Mesothelial cell of epicardium (in vitro differentiated cells): Measurements from ENCODE around the gene FOSL1. TPM values are rescaled to one million over a fixed set of nuclear protein-coding genes. Genes with fewer than 3 reads are reported as not detected.
"Not testable (repeated sequence)": the region's sequence is repeated elsewhere in the genome, so short reads cannot be mapped to it uniquely, and the experiment has no call there.

Experiments used
- DNase-seq, 2 experiments: peaks; one replicate each; pipeline ENCODE4 v3.0.0; 2021; ENCODE audit warnings: low spot score in 2 of 2; ENCODE audit not compliant: unreplicated experiment in 2 of 2
- H3K27ac Mint-ChIP-seq: 2 replicates; pipeline ENCODE4 v1.8.0; 2021; ENCODE audit warnings: mixed read lengths
- H3K27me3 Mint-ChIP-seq: 2 replicates; pipeline ENCODE4 v1.8.0; 2021; ENCODE audit warnings: low read depth, mixed read lengths
- H3K36me3 Mint-ChIP-seq: 2 replicates; pipeline ENCODE4 v1.8.0; 2021; ENCODE audit warnings: mixed read lengths
- H3K4me1 Mint-ChIP-seq: 2 replicates; pipeline ENCODE4 v1.8.0; 2021; ENCODE audit warnings: mixed read lengths
- H3K4me3 Mint-ChIP-seq: 2 replicates; pipeline ENCODE4 v1.8.0; 2021; ENCODE audit warnings: mild to moderate bottlenecking, moderate library complexity, mixed read lengths
- H3K9me3 Mint-ChIP-seq: 2 replicates; pipeline ENCODE4 v1.8.0; 2021; ENCODE audit warnings: mixed read lengths
- CTCF ChIP-seq: fragments of 200-600 bp; sonication (generic); IDR thresholded peaks from one replicate; pipeline ENCODE4 v1.5.0; 2021; ENCODE audit warnings: antibody characterized with exemption; ENCODE audit not compliant: unreplicated experiment
- total RNA-seq: library from RNA; stranded (reverse); gene quantifications from 3 replicates; pipeline ENCODE4 v1.2.1, GENCODE V29; 2021

FOSL1 gene
- total RNA-seq, 1 donor from 2014 or later = 3.1 TPM

GRCh38 chr11:65851083-65851579, 49.1 kb downstream of the FOSL1 start:
- Mint-ChIP-seq H3K4me3 (no peak overlapping the region), H3K27ac (no peak overlapping the region), H3K36me3 (peaks cover 33% of the 10 kb centered on the region), H3K4me1 (peaks cover 7% of the 10 kb centered on the region), H3K27me3 (no peaks in the 10 kb centered on the region), H3K9me3 (no peaks in the 10 kb centered on the region)
- DNase-seq = no peak
- peak; percentile 20 for TF ChIP-seq CTCF

- Mint-ChIP-seq H3K9me3 (no peaks in the 10 kb centered on the region), H3K27ac (no peak overlapping the region), H3K4me1 (peaks cover 3% of the 10 kb centered on the region), H3K36me3 (peaks cover 31% of the 10 kb centered on the region), H3K27me3 (no peaks in the 10 kb centered on the region), H3K4me3 (no peak overlapping the region)
- no peak for TF ChIP-seq CTCF
- DNase-seq = no peak
These were observed 49.7 kb downstream of the FOSL1 start for GRCh38 chr11:65850217-65851082.

- Mint-ChIP-seq H3K4me1 (peaks cover 2% of the 10 kb centered on the region), H3K27ac (no peak overlapping the region), H3K27me3 (no peaks in the 10 kb centered on the region)
These were observed 50.4 kb downstream of the FOSL1 start for GRCh38 chr11:65849771-65850216.

GRCh38 chr11:65849366-65849765, 50.8 kb downstream of the FOSL1 start:
- no peak overlapping the region for H3K4me3 Mint-ChIP-seq
- no peaks in the 10 kb centered on the region for H3K4me1 Mint-ChIP-seq
- TF ChIP-seq CTCF = no peak
- H3K36me3 Mint-ChIP-seq = peaks cover 22% of the 10 kb centered on the region
- DNase-seq = no peak
- no peaks in the 10 kb centered on the region for H3K9me3 Mint-ChIP-seq
- H3K27me3 Mint-ChIP-seq = no peaks in the 10 kb centered on the region
- H3K27ac Mint-ChIP-seq = no peak overlapping the region

More at GRCh38 chr11:65849771-65850216, 50.4 kb downstream of the FOSL1 start:
- no peak for TF ChIP-seq CTCF
- no peak for DNase-seq
- no peak overlapping the region for H3K4me3 Mint-ChIP-seq
- H3K9me3 Mint-ChIP-seq = no peaks in the 10 kb centered on the region
- peaks cover 26% of the 10 kb centered on the region for H3K36me3 Mint-ChIP-seq

- peaks cover 17% of the 10 kb centered on the region for H3K36me3 Mint-ChIP-seq
- not testable (repeated sequence) for H3K9me3 Mint-ChIP-seq, H3K27ac Mint-ChIP-seq, H3K4me3 Mint-ChIP-seq, H3K4me1 Mint-ChIP-seq, H3K27me3 Mint-ChIP-seq, DNase-seq
These were observed 51.5 kb downstream of the FOSL1 start for GRCh38 chr11:65848693-65849092.

- no peak for TF ChIP-seq CTCF
- H3K27ac Mint-ChIP-seq = no peak overlapping the region
- no peaks in the 10 kb centered on the region for H3K27me3 Mint-ChIP-seq
- DNase-seq = no peak
- H3K36me3 Mint-ChIP-seq = peaks cover 12% of the 10 kb centered on the region
- H3K9me3 Mint-ChIP-seq = no peaks in the 10 kb centered on the region
- no peak overlapping the region for H3K4me3 Mint-ChIP-seq
- H3K4me1 Mint-ChIP-seq = peaks cover 4% of the 10 kb centered on the region
These were observed 52.4 kb downstream of the FOSL1 start for GRCh38 chr11:65847746-65848145.
